ENCODE measurements around the gene ADTRP.

- TF ChIP-seq POLR2A (IDR thresholded peaks at IDR 0.05) (no peak), CTCF (IDR thresholded peaks at IDR 0.05) (no peak), POLR2AphosphoS5 (IDR thresholded peaks at IDR 0.05) (no peak)
These were observed 88.8 kb downstream of the ADTRP start for GRCh38 chr6:11689847-11690246.
